Vagina (tissue), 2 donors: ENCODE data around the gene GALNT17. TPM values are rescaled to one million over a fixed set of nuclear protein-coding genes. Genes with fewer than 3 reads are reported as not detected.
A peak's percentile ranks its signal among the peaks of the same experiment; 100 is the strongest.

Source experiments
- DNase-seq, 2 donors: peaks; one replicate each; pipeline ENCODE4 v3.0.0-alpha.2; 2017; ENCODE audit errors: extremely low spot score in 2 of 2
- H3K27ac ChIP-seq: fragments of 200-600 bp; sonication (generic); one replicate; pipeline ENCODE4 v1.5.1; 2019
- H3K27me3 ChIP-seq: fragments of 200-600 bp; sonication (generic); one replicate; pipeline ENCODE4 v1.5.1; 2019
- H3K36me3 ChIP-seq, 2 donors: fragments of 200-600 bp; sonication (generic); one replicate each; pipeline ENCODE4 v1.5.1; 2017 to 2019
- H3K4me1 ChIP-seq: fragments of 200-600 bp; sonication (generic); one replicate; pipeline ENCODE4 v1.5.1; 2019
- H3K4me3 ChIP-seq, 2 donors: fragments of 200-600 bp; sonication (generic); 1 replicate in 1 of 2; 2 replicates in 1 of 2; pipeline ENCODE4 v1.5.1; 2016 to 2019
- H3K9me3 ChIP-seq: fragments of 200-600 bp; sonication (generic); one replicate; pipeline ENCODE4 v1.5.1; 2019
- POLR2A ChIP-seq, 2 donors: fragments of 450-650 bp; IDR thresholded peaks; one replicate each; pipeline ENCODE4 v1.6.1; 2017; ENCODE audit warnings: antibody characterized with exemption in 2 of 2, mild to moderate bottlenecking in 2 of 2, moderate library complexity in 2 of 2
- POLR2AphosphoS5 ChIP-seq, 2 donors: sonication (generic); formaldehyde crosslinking; IDR thresholded peaks; one replicate each; pipeline ENCODE4 v1.9.0; 2017; ENCODE audit warnings: antibody characterized with exemption in 2 of 2, mild to moderate bottlenecking in 2 of 2, low read depth in 1 of 2; ENCODE audit not compliant: insufficient read depth in 1 of 2
- intact Hi-C: fragments of 100-400 bp; cut with DNase I; formaldehyde crosslinking; loops from one replicate; pipeline ENCODE4 v1.15.1; 2023
- total RNA-seq: library from RNA; depleted of rRNA; stranded (reverse); fragments of >200 nt; gene quantifications from one replicate; pipeline ENCODE4 v1.2.3, GENCODE V29; 2016
- TF ChIP-seq, protein P1 (sequence below), 3 experiments: fragments of 450-650 bp in 2 of 3; fragments of 200-600 bp in 1 of 3; sonication (generic) in 1 of 3; IDR thresholded peaks; one replicate each; pipeline ENCODE4 v1.5.1; 2017 to 2019; ENCODE audit warnings: antibody characterized with exemption in 3 of 3, mild to moderate bottlenecking in 2 of 3, moderate library complexity in 2 of 3

The GALNT17 gene
- total RNA-seq, 1 donor from 2014 or later = 3.9 TPM

DNA sequence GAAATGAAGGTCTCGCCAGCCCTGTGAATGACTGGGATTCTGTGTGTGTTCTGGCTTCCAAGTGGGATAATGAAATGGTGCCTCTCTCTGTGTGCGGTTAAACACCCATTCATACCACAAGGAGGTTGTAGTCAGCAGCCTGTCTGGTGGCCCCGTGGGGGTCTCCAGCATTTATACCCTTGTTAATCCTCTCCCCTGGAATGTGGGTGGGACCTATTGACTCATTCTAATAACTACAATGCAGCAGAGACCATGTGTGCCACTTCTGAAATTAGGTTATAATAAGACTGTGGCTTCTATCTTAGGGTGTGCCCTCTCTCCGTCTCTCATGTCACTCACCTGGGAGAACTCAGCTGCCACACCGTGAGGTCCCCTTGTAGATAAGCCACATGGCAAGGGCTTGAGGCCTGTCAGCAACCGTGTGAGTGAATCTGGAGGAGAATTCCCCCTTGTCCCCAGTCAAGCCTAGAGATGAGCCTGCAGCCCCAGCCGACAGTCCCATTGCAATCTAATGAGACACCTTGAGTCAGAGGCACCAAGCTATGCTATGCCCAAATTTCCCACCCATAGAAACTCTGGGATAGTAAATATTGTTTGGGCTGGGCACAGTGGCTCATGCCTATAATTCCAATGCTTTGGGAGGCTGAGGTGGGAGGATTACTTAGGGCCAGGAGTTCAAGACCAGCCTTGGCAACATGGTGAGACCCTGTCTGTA, 106.8 kb downstream of the GALNT17 start:
- Histone ChIP-seq H3K27ac (peak overlapping the region; percentile 66), H3K36me3 (no peaks in the 10 kb centered on the region), H3K4me1 (peaks cover 20% of the 10 kb centered on the region), H3K9me3 (no peaks in the 10 kb centered on the region), H3K4me3 (no peak overlapping the region), H3K27me3 (no peaks in the 10 kb centered on the region)
- intact Hi-C loops = no loop called here
- DNase-seq = no peak
- TF ChIP-seq POLR2AphosphoS5 (IDR thresholded peaks at IDR 0.05; ENCODE audit: insufficient read depth in 1 of 2, low read depth in 1 of 2) (no peak), POLR2A (IDR thresholded peaks at IDR 0.05) (no peak)
- TF ChIP-seq, protein P1, sequence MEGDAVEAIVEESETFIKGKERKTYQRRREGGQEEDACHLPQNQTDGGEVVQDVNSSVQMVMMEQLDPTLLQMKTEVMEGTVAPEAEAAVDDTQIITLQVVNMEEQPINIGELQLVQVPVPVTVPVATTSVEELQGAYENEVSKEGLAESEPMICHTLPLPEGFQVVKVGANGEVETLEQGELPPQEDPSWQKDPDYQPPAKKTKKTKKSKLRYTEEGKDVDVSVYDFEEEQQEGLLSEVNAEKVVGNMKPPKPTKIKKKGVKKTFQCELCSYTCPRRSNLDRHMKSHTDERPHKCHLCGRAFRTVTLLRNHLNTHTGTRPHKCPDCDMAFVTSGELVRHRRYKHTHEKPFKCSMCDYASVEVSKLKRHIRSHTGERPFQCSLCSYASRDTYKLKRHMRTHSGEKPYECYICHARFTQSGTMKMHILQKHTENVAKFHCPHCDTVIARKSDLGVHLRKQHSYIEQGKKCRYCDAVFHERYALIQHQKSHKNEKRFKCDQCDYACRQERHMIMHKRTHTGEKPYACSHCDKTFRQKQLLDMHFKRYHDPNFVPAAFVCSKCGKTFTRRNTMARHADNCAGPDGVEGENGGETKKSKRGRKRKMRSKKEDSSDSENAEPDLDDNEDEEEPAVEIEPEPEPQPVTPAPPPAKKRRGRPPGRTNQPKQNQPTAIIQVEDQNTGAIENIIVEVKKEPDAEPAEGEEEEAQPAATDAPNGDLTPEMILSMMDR (IDR thresholded peaks at IDR 0.05) = no peak

DNA sequence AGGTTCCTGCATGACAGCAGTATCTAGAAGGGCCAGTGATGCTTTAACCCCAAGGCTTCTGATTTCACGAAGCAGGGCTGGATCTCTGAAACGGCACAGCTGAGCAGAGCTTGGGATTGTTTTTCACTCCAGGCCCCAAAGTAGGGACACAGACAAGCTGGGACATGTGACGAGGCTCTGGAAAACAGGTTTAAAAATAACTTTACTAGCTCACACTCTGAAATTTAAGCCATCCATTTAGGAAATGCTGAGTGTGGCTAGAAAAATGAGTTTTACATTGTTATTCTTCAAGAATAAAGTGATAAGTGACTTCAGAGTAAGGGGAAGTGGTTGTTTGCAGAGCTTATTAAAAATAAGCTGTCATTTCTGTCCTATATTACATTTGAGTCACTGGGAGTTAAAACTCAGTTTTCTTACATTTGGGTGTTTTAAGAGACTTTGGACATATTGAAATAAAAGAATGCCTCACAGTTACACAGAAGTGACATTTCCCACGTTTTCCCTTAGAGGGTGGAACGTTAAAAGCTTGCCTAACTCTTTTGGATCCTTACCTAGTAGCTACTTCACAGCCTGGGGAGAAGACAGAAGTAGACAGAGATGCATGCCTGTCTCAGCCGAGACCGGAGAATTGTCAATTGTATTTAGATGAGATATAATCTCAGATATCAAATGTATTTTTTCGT, 107.8 kb downstream of the GALNT17 start:
- no peaks in the 10 kb centered on the region for H3K36me3 ChIP-seq
- no peak for DNase-seq
- no peaks in the 10 kb centered on the region for H3K27me3 ChIP-seq
- no peaks in the 10 kb centered on the region for H3K9me3 ChIP-seq
- H3K27ac ChIP-seq = peak overlapping the region; percentile 66
- H3K4me3 ChIP-seq = no peak overlapping the region
- intact Hi-C loops = no loop called here
- TF ChIP-seq POLR2A (IDR thresholded peaks at IDR 0.05) (no peak), POLR2AphosphoS5 (IDR thresholded peaks at IDR 0.05; ENCODE audit: insufficient read depth in 1 of 2, low read depth in 1 of 2) (peak in 1 of 2 donors; percentile 34)
- TF ChIP-seq, protein P1 (IDR thresholded peaks at IDR 0.05) = no peak
- peaks cover 20% of the 10 kb centered on the region for H3K4me1 ChIP-seq

DNA sequence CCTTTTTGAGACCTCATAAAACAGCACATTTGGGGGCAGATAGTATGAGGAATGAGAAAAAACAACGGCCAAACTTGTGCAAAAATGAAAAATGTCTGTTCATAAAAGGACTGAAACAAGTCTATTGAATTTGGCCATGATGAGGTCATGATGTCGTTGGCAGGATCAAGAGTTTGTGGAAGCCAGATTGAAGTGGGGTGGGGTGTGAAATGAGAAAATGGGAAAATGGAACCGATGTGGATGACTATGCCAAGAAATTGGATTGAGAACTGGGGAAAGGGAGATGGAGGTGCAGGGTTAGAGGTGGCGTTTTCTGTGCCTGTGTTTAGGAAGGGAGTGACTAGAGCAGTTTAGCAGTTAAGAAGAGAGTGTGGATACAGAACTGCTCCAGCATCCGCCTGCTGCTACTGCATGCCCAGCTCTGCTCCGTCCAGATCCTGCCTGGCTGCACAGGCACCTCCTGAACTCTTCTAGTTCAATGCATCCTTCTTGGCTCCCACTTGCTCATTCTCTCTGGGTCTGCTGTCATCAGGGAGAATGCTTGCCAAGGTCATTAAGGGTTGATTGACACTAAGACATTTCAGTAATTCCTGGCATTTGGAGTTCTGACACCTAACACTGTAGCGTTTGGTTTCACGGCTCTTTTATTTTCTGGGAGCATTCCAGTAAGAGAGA, 111.9 kb downstream of the GALNT17 start:
- Histone ChIP-seq H3K27me3 (no peaks in the 10 kb centered on the region), H3K4me1 (peaks cover 5% of the 10 kb centered on the region), H3K4me3 (no peak overlapping the region), H3K9me3 (no peaks in the 10 kb centered on the region), H3K27ac (no peak overlapping the region), H3K36me3 (no peaks in the 10 kb centered on the region)
- TF ChIP-seq POLR2A (IDR thresholded peaks at IDR 0.05) (no peak), POLR2AphosphoS5 (IDR thresholded peaks at IDR 0.05; ENCODE audit: insufficient read depth in 1 of 2, low read depth in 1 of 2) (no peak)
- TF ChIP-seq, protein P1 (IDR thresholded peaks at IDR 0.05) = no peak
- intact Hi-C loops = no loop called here
- no peak for DNase-seq

DNA sequence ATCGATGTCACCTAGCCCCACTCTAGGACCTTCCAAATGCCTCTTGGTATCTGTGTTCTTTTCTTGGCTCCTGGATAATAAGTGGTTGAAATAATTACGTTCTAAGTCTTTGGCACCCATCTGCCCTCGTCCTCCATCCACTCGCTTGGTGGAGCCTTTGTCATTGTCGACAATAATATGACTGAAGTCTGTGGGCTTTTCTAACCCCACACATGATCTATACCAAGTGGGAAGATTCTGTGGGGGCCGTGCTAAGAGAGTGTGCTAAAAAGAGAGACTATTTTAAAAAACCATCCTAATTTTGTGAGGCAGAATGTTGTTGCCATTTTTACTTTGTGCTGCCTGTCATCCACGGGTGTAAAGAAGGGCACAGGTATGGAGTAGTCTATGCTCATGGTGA, 113.1 kb downstream of the GALNT17 start:
- Histone ChIP-seq H3K27me3 (no peaks in the 10 kb centered on the region), H3K27ac (no peak overlapping the region), H3K9me3 (no peaks in the 10 kb centered on the region), H3K4me1 (no peaks in the 10 kb centered on the region), H3K36me3 (no peaks in the 10 kb centered on the region), H3K4me3 (no peak overlapping the region)
- DNase-seq = no peak
- intact Hi-C loops = no loop called here
- TF ChIP-seq, protein P1 (IDR thresholded peaks at IDR 0.05) = no peak
- no peak for TF ChIP-seq POLR2AphosphoS5 (IDR thresholded peaks at IDR 0.05; ENCODE audit: insufficient read depth in 1 of 2, low read depth in 1 of 2)
- TF ChIP-seq POLR2A (IDR thresholded peaks at IDR 0.05) = no peak
